Skin epidermis (tissue), 12 donors: ENCODE measurements around the gene SPSB2.
"Not testable (repeated sequence)": the region's sequence is repeated elsewhere in the genome, so short reads cannot be mapped to it uniquely, and the experiment has no call there.

Source experiments
- H3K27ac ChIP-seq, 21 experiments: fragments of 200-600 bp; sonication (generic) in 11 of 21; one replicate each; pipeline ENCODE4 v1.5.0; 2020; ENCODE audit warnings: mild to moderate bottlenecking in 3 of 21, inconsistent platforms in 2 of 21, moderate library complexity in 2 of 21
- H3K4me3 ChIP-seq, 7 experiments: fragments of 200-600 bp; sonication (generic) in 2 of 7; one replicate each; pipeline ENCODE4 v1.5.0; 2020; ENCODE audit warnings: inconsistent platforms in 2 of 7, mild to moderate bottlenecking in 2 of 7, moderate library complexity in 1 of 7

SPSB2 gene

GRCh38 chr12:6873094-6874014 is at the start of gene SPSB2:
Gene SPSB2 (minus strand): TSS chr12:6873303. CDS start chr12:6872901, 402 bp downstream.
- Histone ChIP-seq H3K4me3 (peak within 1 kb of the TSS; percentile 57 to 85 (median 66)), H3K27ac (peak within 1 kb of the TSS; percentile 8 to 95 (median 86))

DNA sequence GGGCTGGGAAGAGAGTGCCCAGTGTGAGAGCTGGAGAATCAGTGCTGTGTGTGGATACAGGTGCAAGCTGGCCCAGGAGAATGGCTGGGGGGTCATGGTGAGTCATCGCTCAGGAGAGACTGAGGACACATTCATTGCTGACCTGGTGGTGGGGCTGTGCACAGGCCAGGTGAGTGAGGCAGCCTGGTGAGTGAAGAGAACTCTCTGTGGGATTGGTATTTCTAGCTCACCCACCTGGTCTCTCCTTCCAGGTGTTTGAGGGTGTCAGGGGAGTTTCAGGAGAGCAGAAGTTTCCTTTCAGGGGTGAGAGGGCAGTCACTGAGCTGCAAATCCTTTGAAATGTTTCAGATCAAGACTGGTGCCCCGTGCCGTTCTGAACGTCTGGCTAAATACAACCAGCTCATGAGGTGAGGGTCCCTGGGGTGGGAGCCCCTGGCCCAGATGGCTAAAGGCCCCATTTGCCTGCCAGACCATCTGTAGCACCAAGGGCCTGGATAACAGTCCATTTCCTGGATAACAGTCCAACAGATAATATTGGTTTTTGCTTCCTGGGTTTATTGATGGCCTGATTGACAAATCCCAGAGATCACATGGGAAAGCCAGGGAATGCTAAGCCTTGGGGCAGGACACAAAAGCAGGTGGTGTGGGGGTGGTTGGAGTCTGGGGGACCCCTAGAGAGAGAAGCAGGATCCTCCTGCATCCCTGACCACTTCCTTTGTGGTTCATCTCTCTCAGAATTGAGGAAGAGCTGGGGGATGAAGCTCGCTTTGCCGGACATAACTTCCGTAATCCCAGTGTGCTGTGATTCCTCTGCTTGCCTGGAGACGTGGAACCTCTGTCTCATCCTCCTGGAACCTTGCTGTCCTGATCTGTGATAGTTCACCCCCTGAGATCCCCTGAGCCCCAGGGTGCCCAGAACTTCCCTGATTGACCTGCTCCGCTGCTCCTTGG is 49.2 kb upstream of the SPSB2 start:
- no peak overlapping the region for H3K4me3 ChIP-seq

GRCh38 chr12:6921539-6921938 is 48.4 kb upstream of the SPSB2 start:
- Histone ChIP-seq H3K27ac (no peak overlapping the region), H3K4me3 (no peak overlapping the region)

More for the DNA sequence above, 49.2 kb upstream of the SPSB2 start:
- peak overlapping the region in 2 of 21 experiments; percentile 7 to 16 for H3K27ac ChIP-seq

DNA sequence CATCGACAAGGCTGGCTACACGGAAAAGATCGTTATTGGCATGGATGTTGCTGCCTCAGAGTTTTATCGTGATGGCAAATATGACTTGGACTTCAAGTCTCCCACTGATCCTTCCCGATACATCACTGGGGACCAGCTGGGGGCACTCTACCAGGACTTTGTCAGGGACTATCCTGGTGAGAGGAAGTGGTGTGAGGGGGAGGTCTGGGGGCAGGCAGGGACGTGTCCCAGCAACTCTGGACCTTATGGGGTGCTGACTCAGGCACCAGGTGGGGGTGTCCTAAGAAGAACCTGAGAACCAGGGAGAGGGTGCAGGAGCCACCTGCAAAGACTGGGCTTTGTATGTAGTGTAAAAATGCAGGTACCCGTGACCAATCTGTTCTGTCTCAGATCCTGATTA is 46.5 kb upstream of the SPSB2 start:
- Histone ChIP-seq H3K4me3 (no peak overlapping the region), H3K27ac (no peak overlapping the region)

DNA sequence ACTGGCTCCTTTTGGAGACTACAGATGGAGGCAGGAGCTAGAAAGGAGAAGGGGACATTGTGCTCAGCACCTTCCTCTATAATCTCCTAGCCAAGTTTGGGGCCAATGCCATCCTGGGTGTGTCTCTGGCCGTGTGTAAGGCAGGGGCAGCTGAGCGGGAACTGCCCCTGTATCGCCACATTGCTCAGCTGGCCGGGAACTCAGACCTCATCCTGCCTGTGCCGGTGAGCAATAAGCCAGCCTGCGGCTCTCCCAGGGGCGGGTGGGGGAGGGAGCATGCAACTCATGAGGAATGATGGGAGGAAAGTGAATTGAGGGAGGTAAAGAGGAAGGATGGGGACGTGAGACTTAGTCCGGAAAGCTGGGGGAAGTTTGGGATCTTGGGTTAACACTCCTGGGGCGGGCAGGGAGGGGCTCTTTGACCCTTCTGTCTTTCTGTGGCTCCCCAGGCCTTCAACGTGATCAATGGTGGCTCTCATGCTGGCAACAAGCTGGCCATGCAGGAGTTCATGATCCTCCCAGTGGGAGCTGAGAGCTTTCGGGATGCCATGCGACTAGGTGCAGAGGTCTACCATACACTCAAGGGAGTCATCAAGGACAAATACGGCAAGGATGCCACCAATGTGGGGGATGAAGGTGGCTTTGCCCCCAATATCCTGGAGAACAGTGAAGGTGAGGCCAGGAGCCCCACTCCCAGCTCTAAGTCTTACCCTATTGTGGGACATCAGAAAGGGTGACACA is 44.6 kb upstream of the SPSB2 start:
- H3K4me3 ChIP-seq, result no peak overlapping the region
- no peak overlapping the region for H3K27ac ChIP-seq

DNA sequence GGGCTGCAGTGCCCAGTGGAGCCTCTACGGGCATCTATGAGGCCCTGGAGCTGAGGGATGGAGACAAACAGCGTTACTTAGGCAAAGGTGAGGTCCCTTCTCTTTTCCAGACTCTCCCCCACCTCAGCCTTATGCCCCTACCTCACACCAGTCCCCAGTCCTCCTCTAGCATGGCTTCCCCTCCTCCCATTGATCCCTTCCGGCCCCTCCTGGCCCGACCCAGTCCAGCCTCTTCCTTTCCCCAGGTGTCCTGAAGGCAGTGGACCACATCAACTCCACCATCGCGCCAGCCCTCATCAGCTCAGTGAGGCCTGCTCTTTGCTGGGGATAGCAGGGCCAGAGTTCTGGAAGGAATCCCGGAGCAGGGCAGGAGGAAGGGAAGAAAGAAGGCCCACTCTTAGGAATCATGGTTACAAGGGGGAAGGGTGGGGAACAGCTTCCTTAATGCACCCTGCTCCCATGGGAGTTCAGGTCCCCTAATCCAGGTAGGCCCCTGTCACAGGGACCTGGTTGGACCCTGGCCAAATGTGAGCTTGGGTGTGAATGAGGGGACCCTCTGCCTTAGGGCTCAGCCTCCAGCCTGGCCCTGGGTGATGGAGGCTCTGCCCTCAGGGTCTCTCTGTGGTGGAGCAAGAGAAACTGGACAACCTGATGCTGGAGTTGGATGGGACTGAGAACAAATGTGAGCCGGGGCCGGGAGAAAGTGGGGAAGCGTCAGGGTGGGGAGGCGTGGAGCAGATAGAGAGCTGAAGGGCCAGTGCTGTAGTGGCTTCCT is 43.5 kb upstream of the SPSB2 start:
- Histone ChIP-seq H3K27ac (no peak overlapping the region), H3K4me3 (no peak overlapping the region)

DNA sequence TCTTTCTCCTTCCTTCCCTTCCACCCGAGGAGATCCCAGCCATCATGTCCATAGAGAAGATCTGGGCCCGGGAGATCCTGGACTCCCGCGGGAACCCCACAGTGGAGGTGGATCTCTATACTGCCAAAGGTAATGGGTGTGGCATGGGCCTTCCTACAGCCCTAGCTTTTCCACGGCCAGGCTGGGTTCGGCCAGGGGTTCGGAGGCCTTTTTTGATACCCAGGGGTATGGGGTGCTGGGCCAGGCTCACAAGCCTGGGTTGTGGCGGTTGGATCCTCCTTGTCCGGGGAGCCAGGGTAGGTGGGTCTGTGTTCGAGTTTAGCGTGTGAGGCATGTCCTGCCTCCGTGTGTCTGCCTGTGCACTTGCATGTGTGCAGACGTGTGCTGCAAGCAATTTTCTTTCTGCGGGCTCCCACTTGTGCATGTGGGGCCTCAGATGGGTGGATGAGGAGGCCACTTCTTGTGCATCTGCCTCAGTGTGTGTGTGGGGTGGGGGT is 42.7 kb upstream of the SPSB2 start:
- no peak overlapping the region for H3K27ac ChIP-seq
- H3K4me3 ChIP-seq, result peak overlapping the region in 1 of 7 experiments; percentile 64

DNA sequence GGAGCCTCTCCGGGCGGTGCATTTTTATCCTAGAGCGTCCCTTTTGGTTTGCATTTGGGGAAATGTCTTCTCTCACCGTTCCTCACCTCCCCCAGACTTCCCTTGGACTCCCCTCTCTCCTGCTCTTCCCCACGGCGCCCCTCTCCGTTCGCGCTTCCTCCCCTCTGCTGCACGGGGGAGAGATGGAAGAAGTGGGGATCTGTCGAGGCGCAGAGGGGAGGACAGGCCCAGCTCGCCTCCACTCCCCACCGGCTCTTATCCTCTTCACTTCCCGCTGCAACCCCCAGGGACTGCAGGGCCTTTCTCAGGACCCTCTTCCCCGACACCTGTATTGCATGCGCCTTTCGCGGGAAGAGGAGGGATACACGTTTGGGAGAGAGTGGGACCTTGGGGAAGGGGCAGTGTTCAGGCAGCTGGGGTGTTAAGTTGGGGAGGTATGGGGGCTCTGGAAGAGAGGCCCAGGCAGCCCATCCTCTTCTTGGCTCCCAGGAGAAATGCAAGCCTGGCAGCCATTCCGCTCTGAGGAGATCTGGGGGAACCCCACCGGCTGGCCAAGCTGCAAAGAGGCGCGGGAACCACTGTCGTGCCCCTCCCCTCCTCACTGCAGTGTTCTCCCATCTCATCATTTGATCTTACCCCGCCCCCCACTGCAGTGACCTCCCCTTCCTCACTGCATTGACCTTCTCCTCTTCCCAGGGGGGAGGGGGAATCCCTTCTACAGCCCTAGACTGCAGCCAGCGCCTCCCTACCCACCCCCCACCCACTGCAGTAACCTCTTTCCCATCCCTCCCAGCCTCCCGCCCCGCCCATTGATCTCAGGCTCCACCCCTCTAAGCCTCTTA is 42.1 kb upstream of the SPSB2 start:
- Histone ChIP-seq H3K4me3 (peak overlapping the region; percentile 48 to 81 (median 62)), H3K27ac (peak overlapping the region in 18 of 21 experiments; percentile 18 to 91 (median 76))

GRCh38 chr12:6914246-6914946 is 41.3 kb upstream of the SPSB2 start, which contains the start of gene ENO2:
Gene ENO2 (plus strand): TSS chr12:6914580. CDS start chr12:6915833, 1,253 bp downstream.
- H3K4me3 ChIP-seq, result peak within 1 kb of the TSS; percentile 48 to 81 (median 62)
- H3K27ac ChIP-seq, result peak within 1 kb of the TSS in 19 of 21 experiments; percentile 18 to 91 (median 76)

- H3K4me3 ChIP-seq, result no peak overlapping the region
- no peak overlapping the region for H3K27ac ChIP-seq
Observed at GRCh38 chr12:6912164-6912935, 39.2 kb upstream of the SPSB2 start.

DNA sequence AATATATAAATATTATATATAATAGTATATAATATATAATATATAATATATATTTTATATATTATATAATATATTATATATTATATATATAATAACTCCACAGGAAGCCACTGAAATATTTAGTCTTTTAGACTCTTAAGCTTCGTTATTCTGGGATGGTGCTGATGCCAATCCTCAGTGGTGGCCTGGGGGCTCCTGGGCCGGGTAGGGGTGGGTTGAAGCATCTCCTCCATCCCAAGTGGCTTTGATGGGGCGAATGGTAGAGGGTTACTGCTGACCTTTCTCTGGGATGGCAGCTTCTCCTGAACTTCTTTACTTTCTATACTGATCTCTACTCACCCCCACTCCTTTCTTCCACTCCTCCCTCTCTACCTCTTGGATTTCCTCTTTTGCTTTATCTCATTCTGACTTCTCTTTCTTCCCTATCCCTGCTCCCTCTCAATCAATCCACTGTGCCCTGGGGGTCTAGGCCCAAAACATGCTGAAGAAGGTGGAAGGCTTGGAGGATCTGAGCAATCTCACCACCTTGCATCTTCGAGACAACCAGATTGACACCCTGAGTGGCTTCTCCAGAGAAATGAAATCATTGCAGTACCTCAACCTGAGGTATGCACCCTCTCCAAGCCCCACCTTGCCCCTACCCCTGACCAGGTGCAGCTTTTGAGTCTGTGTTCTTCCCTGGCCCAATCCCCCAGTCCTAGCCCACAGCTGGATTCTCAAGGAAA is 36.5 kb upstream of the SPSB2 start:
- H3K27ac ChIP-seq, result no peak overlapping the region
- H3K4me3 ChIP-seq, result no peak overlapping the region

DNA sequence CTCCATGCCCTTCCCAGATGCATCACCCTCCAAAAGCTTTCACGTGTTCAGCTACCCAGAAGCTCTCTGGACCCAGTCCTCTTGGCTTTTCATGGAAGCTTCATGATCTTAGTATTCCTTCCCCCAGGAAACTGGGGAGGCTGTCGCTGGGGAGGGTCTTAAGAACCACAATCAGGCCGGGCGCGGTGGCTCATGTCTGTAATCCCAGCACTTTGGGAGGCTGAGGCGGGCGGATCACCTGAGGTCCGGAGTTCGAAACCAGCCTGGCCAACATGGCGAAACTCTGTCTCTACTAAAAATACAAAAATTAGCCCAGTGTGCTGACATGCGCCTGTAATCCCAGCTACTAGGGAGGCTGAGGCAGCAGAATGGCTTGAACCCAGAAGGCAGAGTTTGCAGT is 35.0 kb upstream of the SPSB2 start:
- not testable (repeated sequence) for H3K27ac ChIP-seq, H3K4me3 ChIP-seq

DNA sequence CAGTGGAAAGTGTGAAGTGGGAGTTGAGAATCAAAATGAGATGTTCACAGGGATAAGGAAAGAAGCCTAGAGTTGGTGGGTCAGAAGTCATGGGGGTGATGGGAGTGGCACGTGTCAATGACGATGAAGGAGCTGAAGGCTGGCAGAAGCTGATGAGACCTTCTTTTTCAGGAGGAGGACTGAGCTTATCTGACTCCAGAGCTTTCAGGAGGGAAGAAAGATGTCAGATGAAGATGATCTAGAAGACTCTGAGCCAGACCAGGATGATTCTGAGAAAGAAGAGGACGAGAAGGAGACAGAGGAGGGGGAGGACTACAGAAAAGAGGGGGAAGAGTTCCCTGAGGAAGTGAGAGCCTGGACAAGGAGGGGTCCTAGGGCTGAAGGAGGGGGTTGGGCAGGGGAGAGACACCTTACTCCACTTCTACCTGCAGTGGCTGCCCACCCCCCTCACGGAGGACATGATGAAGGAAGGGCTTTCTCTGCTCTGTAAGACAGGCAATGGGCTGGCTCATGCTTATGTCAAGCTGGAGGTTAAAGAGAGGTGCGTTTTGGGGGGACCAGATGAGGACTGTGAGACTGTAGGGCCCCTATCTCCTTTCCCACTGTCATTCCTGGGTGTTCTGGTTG is 32.4 kb upstream of the SPSB2 start:
- peak overlapping the region in 16 of 21 experiments; percentile 68 to 88 (median 80) for H3K27ac ChIP-seq
- H3K4me3 ChIP-seq, result peak overlapping the region in 5 of 7 experiments; percentile 56 to 70 (median 66)

DNA sequence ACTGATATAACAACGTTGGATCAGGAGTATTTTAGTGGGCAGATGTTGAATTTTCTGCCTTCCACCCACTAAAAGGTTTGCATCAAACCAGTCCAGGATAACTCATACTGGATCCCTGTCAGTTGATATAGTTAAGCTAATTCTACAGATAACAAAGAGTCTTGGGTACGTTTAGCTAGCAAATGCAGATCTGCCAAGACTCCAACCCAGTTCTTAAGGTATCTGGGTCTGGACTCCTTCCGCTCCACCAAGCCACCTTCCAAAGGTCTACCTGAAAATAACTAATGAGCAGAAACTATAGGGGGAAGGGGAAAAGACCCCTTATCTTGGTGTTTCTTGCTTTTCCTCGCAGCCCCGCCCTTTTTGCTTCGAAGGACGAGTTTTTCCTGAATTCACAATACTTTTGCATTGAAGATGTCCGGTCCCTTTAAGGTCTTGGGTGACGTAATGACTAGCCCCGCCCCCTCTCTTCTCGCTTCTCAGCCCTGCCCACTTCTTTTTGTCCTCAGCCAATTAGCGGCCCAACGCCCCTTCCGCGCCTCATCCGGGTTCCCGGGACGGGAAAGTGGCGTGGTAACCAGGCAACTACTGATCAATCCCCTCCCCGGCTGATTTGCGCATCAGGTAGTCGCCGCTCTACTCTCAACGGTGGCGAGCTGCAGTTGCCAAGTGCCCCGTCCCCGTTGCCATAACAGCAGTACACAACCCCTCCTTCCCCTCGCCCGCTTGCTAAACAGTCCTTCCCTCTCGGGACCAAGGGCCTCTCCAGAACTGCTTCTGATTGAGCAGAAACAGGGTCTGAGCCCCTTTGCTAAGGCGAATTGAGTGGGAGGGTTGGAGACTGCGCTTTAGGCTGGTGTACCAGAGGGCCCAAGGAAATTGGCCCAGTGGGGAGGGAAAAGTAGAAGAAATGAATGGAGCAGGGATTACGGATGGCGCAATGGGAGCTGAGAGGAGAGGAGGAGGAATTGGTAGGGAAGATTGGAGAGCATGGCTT is 31.5 kb upstream of the SPSB2 start, which contains the start of gene LRRC23:
Gene LRRC23 (plus strand): TSS at position 543 of the 997 bp plus-strand sequence. CDS start 812 bp downstream, outside the sequence.
- H3K27ac ChIP-seq, result peak within 1 kb of the TSS in 20 of 21 experiments; percentile 30 to 88 (median 79)

More for the DNA sequence above, 31.5 kb upstream of the SPSB2 start, which contains the start of gene LRRC23:
- H3K4me3 ChIP-seq, result peak within 1 kb of the TSS; percentile 52 to 70 (median 60)
